GM06990 (cell line): ENCODE measurements around the gene PIGU.
"Not testable (repeated sequence)": the region's sequence is repeated elsewhere in the genome, so short reads cannot be mapped to it uniquely, and the experiment has no call there.

Experiments
- DNase-seq: peaks from one replicate; pipeline ENCODE4 v3.0.0-alpha.2; 2011; ENCODE audit not compliant: insufficient read length; ENCODE audit errors: extremely low read depth
- H3K27me3 ChIP-seq: replicated peaks from 2 replicates; pipeline ENCODE4 v1.6.0; 2011; ENCODE audit warnings: low read length; ENCODE audit not compliant: control insufficient read depth, insufficient read depth
- H3K36me3 ChIP-seq: 2 replicates; pipeline ENCODE4 v1.5.1; 2011; ENCODE audit warnings: low read length; ENCODE audit not compliant: control insufficient read depth, insufficient read depth
- H3K4me3 ChIP-seq: replicated peaks from 2 replicates; pipeline ENCODE4 v1.5.1; 2011; ENCODE audit warnings: low read depth, mild to moderate bottlenecking, control low read depth, low read length
- TF ChIP-seq, protein P1 (sequence below): IDR thresholded peaks from 2 replicates; pipeline ENCODE4 v1.5.1; 2011; ENCODE audit warnings: low read length, control low read depth, mild to moderate bottlenecking, inconsistent platforms; ENCODE audit not compliant: insufficient read depth, poor library complexity, severe bottlenecking

Gene PIGU

DNA sequence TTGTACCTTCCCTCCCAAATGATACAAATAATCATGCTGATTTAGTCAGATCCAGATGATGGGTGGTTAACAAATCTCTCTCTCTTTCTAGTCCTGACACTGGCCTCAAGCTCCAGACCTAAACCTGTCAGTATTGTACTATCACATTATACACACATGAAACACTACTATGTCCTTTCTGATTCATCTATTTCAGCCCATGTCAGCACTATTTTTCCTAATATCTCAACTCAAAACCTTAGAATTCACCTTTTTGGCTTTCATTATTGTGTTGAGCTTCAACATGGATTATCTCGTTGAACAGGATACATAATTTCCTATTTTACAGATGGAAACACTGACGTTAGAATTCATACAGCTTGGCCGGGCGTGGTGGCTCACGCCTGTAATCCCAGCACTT is 3.5 kb downstream of the PIGU start:
- Histone ChIP-seq H3K36me3 (no peaks in the 10 kb centered on the region), H3K4me3 (no peak overlapping the region), H3K27me3 (no peaks in the 10 kb centered on the region)
- DNase-seq, result no peak
- TF ChIP-seq, protein P1, sequence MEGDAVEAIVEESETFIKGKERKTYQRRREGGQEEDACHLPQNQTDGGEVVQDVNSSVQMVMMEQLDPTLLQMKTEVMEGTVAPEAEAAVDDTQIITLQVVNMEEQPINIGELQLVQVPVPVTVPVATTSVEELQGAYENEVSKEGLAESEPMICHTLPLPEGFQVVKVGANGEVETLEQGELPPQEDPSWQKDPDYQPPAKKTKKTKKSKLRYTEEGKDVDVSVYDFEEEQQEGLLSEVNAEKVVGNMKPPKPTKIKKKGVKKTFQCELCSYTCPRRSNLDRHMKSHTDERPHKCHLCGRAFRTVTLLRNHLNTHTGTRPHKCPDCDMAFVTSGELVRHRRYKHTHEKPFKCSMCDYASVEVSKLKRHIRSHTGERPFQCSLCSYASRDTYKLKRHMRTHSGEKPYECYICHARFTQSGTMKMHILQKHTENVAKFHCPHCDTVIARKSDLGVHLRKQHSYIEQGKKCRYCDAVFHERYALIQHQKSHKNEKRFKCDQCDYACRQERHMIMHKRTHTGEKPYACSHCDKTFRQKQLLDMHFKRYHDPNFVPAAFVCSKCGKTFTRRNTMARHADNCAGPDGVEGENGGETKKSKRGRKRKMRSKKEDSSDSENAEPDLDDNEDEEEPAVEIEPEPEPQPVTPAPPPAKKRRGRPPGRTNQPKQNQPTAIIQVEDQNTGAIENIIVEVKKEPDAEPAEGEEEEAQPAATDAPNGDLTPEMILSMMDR, result no peak

GRCh38 chr20:34669094-34669493 is 7.8 kb downstream of the PIGU start:
- Histone ChIP-seq H3K4me3 (no peak overlapping the region), H3K27me3 (no peaks in the 10 kb centered on the region), H3K36me3 (no peaks in the 10 kb centered on the region)
- no peak for DNase-seq
- TF ChIP-seq, protein P1, result no peak

DNA sequence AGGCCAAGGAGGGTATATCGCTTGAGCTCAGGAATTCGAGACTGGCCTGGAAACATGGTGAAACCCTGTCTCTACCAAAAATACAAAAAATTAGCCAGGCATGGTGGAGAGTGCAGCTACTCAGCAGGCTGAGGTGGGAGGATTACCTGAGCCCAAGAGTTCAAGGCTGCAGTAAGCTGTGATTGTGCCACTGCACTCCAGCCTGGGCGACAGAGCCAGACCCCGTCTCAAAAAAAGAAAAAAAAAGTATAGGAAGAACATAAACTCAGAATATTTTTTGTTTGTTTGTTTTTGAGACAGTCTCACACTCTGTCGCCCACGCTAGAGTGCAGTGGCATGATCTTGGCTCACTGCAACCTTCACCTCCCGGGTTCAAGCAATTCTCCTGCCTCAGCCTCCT is 12.1 kb downstream of the PIGU start:
- not testable (repeated sequence) for DNase-seq, H3K4me3 ChIP-seq, H3K36me3 ChIP-seq, H3K27me3 ChIP-seq

DNA sequence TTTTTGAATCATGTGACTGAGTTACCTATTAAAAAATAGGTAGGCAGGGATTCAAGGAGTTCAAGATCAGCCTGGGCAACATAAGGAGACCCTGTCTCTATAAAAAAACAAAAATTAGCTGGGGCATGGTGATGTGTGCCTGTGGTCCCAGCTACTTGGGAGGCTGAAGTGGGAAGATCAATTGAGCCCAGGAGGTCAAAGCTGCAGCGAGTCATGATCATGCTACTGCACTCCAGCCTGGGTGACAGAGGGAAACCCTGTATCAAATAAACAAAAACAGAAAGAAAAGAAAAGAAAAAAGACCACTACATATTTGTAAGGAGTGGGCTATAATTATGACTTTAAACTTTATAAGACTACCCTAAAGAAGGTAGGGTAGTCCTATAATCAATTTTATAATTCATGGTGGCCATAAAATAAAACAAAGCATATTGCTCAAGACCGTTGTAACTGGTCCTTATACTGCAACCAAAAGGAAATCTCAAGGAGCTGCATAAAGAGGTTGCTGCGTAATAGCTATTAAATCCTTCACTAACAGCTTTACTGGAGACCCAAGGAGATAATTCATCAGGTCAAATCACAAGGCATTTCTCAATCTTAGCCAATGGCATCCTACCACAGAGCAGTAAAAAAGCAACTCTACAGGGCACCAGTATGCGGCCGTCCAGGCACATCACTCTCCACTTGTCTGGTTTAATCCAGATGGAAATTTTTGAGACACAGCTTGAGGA is 13.5 kb downstream of the PIGU start:
- Histone ChIP-seq H3K27me3 (no peaks in the 10 kb centered on the region), H3K36me3 (no peaks in the 10 kb centered on the region), H3K4me3 (no peak overlapping the region)
- no peak for DNase-seq
- TF ChIP-seq, protein P1, result no peak

GRCh38 chr20:34661811-34662210 is 15.1 kb downstream of the PIGU start:
- H3K27me3 ChIP-seq, H3K36me3 ChIP-seq, H3K4me3 ChIP-seq: not testable (repeated sequence)
- peak; percentile 28 for DNase-seq

- H3K27me3 ChIP-seq, H3K4me3 ChIP-seq, H3K36me3 ChIP-seq, DNase-seq: not testable (repeated sequence)
Observed at GRCh38 chr20:34658654-34659053, 18.2 kb downstream of the PIGU start.

DNA sequence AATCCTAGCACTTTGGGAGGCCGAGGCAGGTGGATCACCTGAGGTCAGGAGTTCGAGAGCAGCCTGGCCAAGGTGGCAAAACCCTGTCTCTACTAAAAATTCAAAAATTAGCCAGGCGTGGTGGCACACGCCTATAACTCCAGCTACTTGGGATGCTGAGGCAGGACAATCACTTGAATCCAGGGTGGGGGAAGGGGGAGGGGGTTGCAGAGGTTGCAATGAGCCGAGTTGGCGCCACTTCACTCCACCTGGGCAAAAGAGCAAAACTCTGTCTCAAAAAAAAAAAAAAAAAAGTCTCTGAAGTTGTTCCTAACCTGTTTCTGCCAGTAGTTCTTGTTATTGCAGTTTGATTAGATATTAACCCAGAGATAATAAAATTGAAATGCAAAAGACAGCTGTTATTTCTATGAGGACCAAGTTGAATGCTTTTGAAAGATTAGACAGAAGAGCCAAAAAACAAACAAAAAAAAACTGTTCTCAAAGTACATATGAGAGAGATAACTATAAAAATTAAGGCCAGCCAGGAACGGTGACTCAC is 22.6 kb downstream of the PIGU start:
- TF ChIP-seq, protein P1, result no peak
- Histone ChIP-seq H3K4me3 (no peak overlapping the region), H3K36me3 (no peaks in the 10 kb centered on the region), H3K27me3 (no peaks in the 10 kb centered on the region)
- DNase-seq, result no peak
